NCI-H510A treated with DMSO at 0.1 percent for 48 hours (cell line): ENCODE measurements around the gene MARK1.

Source experiments
- DNase-seq: peaks from one replicate; lab custom pipeline; 2025; lab: John Stamatoyannopoulos, UW

MARK1 gene

DNA sequence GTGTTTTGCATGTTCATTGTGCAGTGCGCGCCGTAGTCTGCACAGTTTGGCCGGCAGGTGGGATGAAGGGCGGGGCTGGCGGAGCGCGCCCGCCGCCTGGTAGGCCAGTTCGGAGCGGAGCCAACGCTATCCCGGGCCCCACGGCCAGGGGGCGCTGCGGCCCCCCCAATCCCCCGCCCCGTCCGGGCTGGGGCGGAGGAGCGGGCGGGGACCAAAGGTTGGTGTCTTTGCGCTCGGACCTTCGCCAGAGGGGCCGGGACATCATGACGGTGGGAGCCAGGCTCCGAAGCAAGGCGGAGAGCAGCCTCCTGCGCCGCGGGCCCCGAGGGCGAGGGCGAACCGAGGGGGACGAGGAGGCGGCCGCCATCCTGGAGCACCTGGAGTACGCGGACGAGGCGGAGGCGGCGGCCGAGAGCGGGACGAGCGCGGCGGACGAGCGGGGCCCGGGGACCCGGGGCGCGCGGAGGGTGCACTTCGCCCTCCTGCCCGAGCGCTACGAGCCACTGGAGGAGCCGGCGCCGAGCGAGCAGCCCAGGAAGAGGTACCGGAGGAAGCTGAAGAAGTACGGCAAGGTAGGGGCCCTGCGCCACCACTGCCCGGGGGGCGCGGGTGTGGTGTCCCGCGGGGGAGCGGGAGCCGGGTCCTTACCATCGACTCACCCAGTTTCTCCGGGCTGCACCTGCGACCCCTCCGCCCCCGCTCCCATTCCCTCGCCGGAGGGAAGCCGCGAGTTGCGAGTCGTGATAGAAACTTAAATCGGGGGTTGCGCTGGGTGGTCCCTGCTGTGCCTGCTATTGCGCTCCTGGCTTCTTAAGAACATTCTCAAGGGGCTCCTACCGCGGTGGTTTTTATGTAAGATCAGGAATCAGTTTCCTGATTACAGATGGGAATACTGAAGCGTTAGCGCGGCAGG is 162.5 kb downstream of the MARK1 start, which contains the start of gene C1orf115:
TSS of gene C1orf115 (plus strand) at position 224 of the 913 bp plus-strand sequence. CDS start at position 264, 40 bp downstream.
- DNase-seq, result peak; percentile 80

- DNase-seq, result peak; percentile 25
These were observed 163.2 kb downstream of the MARK1 start for GRCh38 chr1:220691053-220691684.

DNA sequence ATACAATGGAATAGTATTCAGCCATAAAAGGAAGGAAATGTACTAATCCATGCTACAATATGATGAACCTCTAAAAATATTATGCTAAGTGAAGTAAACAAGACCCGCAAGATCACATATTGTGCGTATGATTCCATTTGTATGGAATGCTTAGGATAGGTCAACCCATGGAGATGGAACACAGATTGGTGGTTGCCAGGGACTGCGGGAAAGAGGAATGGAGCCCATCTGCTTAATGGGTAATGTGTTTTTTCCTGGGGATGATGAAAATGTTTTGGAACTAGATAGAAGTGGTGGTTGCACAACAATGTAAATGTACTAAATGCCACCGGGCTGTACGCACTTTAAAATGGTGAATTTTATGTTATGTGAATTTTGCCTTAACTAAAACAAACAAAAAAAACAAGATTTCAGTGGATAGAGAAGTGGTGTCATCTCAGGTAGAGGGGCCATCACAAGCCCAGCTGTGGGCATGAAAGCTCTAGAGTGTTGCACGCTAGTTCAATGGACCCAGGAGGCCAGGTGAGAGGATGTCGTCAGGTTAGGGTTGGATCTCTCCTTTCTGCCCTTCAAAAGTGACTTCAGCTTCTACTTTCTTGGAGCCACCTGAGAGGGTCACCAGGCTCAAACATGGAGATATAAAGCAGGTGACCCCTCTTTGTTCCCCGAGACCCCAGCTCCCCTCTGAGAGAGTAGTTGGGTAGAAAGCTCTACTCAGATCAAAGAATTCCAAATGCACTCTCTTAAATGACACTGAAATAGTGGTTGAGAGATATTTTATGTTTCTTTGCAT is 164.7 kb downstream of the MARK1 start:
- no peak for DNase-seq

GRCh38 chr1:220694866-220695382 is 167.0 kb downstream of the MARK1 start:
- no peak for DNase-seq

DNA sequence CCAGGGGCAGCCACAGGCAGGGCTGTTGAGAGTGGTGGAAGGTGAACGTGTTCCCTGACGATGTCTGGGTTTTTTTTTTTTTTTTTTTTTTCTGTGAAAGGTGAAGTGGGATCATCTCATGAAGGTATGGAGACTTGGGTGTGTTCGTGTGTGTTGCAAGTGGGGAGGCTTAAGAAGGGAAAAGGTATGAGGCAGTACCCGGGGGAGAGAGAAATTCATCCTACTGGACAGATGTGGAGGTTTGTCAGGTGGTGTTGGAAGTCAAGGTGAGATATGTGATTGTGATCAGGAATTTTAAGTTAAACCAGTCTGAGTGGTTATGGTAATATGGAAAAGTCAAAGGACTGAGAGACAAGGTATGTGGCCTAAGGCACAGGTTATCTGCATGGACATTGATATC is 167.5 kb downstream of the MARK1 start:
- DNase-seq, result no peak

- no peak for DNase-seq
These were observed 168.4 kb downstream of the MARK1 start for GRCh38 chr1:220696226-220696862.

DNA sequence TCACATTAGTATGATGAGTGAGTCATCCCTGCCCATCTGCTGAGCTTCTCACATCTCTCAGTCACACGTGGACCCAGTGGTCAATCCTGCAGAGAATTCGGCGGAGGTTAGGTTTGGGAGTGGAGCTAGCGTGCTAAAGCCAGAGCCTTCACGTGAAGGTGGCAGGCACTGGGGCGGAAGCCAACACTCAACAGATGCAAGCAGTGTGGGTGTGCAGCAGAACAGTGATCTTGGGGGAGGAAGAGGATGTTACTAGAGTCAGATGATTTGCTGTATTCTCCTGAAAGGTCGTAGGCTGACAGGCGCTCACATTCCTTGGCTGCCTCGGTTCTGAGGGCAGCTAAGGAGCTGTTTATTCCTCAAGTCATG is 168.9 kb downstream of the MARK1 start:
- DNase-seq, result no peak

DNA sequence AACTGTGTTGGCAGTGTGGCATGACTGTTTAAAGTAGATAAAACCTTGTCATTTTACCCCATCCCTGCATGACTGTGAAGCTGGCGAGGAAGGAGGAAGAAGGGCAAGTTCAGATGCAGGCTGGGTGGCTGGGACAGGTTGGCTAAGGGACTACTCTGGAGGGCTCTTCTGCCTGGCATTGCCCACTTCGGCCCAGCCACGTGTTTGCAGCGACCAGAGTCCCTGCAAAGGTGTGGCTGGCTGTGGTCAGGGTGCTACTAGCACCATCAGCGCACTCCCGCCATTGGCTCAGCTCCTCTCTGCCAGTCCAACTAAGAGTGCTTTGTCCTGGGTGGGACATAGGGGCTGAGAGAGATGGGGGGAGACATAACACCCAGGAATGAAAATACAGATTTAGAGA is 169.4 kb downstream of the MARK1 start:
- no peak for DNase-seq

GRCh38 chr1:220698607-220699016 is 170.7 kb downstream of the MARK1 start:
- no peak for DNase-seq

DNA sequence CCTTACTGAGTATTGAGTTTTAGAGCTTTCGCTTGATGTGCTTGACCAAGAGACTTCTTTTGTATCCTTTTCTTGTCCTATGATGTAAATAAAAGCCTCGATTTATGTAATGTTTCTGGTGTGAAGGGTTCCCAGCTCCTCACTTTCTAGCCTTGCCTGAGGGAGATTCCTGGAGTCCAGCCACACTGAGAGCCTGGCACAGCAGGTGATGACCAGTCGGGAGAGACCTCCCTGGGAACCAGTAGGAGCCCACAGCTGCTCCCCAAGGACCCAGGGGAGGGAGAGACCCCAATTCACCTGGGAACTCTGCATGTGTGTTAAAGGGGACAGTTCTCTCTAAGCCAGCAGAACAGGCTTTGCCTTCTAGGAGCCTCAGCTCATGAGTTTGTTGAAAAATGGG is 171.1 kb downstream of the MARK1 start:
- DNase-seq, result no peak

DNA sequence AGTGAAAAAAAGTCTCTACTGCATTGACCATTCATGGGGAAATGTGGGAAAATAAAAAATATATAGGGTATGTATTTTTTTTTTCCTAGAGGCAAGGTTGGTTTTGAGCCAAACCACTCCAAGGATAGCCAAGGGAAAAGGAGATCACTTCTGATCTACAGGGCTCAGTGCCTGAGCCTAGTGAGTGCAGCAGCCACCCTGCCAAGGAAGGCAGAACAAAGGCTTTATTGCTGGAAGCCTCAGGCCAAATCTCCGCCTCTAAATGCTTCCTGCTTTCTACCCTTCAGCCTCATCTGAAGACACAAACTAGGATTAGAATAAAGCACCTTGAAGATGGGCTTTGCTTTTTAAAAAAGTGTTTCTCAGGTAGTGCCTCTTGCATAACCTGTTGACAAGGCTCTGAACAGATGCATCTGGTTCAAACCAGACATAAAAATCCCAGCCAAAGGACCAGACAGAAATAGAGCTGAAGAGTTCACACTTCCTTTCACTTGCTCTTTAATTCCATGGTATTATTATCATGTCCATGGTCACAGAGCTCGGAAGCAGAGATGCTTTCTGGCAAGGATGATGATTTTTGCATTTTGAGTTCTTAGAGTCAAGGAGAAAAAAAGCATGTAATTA is 172.7 kb downstream of the MARK1 start:
- no peak for DNase-seq

DNA sequence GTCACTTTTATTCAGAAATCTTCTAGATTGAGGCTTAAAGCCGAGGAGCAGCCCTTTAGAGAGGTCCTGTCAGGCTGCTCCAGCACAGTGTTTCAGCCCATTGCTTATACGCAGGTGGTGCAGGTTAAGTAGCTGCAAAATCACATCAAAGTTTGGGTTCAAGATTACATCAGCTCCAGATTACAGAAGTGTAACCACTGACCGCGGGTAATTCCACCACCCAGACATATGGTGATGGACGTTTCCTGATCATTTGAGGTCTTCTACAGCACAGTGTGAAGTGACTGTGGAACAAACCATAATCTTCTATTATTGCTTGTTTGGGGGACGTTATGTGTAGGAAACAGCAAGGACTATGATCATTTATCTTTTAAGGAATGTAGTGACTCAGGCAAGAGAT is 174.0 kb downstream of the MARK1 start:
- no peak for DNase-seq

- DNase-seq, result no peak
These were observed 174.9 kb downstream of the MARK1 start for GRCh38 chr1:220702733-220703270.

DNA sequence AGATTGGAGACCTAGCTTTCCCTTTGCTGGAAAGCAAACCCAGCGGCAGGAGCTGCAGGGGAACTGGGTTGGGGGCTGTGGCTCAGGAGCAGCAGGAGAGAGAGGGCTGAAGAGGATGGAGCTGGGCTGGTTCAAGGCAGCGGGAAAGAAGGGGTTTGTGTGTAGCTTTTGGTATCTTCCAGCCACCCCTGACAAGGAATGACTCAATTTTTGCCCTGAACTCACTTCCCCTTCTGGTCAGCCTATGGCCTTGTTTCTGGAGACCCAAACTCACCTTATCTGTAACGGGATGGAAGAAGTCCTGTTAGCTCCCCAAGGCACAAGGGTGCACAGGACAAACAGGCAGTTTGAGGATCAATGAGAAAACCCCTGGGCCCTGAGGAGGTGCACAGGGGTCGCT is 175.4 kb downstream of the MARK1 start:
- no peak for DNase-seq

DNA sequence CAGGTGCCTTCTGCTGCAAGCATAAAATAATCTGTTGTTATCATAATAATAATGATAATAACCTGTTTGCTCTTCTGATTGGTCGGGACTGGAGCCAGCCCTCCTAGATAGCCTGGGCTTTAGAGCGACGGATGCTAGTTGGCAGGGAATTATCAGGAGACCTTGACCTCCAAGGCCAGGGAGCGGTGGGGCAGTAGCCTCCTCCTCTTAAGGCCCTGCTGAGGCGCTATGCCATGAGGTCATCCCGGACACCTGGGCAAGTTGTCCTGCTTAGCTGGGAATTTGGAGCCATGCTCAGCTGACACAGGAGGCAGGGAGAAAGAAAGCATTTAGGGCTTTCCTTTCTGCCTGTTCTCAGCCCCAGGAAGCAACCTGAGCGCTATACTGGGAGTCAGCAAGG is 177.8 kb downstream of the MARK1 start:
- DNase-seq, result no peak

- no peak for DNase-seq
These were observed 178.5 kb downstream of the MARK1 start for GRCh38 chr1:220706480-220706879.

GRCh38 chr1:220707160-220707559 is 179.2 kb downstream of the MARK1 start:
- DNase-seq, result no peak

- DNase-seq, result no peak
These were observed 180.3 kb downstream of the MARK1 start for GRCh38 chr1:220708244-220708643.

- peak; percentile 45 for DNase-seq
These were observed 181.2 kb downstream of the MARK1 start for GRCh38 chr1:220708936-220709801.

DNA sequence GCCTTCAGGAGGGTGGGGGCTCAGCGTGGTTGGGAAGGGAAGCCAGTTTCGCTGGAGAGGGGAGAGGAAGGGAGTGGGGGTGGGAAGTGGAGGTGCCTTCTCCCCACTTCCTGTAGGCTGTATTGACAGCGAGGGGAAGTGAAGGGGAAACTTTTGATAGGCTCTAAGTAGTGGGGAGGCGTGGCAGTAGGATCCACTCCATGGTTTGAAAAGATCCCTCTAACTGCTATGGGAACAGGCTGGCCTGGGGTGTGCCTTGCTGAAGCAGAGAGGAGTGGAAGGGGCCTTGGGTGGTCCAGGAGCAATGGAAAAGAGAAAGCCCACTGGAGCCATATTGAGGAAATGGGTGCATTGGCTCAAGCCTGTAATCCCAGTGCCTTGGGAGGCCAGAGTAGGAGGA is 182.4 kb downstream of the MARK1 start:
- no peak for DNase-seq
